ENCODE results near the gene CLSTN3.

GRCh38 chr12:7137908-7138307 lies 7.7 kb downstream of the CLSTN3 start:
- no peak for TF ChIP-seq POLR2A (IDR thresholded peaks at IDR 0.05)
- TF ChIP-seq CTCF (IDR thresholded peaks at IDR 0.05), result no peak
- TF ChIP-seq POLR2AphosphoS5 (IDR thresholded peaks at IDR 0.05), result no peak

Measured in transverse colon (tissue), 4 donors.